ENCODE measurements around the gene TPRG1L.

Gene TPRG1L

GRCh38 chr1:3649342-3650247 lies 24.8 kb downstream of the TPRG1L start, which contains the start of gene WRAP73:
Gene WRAP73, minus strand, starts transcription at chr1:3650103. Its CDS starts 104 bp downstream, at chr1:3649999.
- H3K27ac ChIP-seq (ENCODE audit: low read length): no peak within 1 kb of the TSS
- peak within 1 kb of the TSS; percentile 63; the same call in 1 of the 2 replicates for H2AFZ ChIP-seq (ENCODE audit: low read depth, low read length)

GRCh38 chr1:3650248-3651025 lies 25.6 kb downstream of the TPRG1L start:
- H4K20me1 ChIP-seq (ENCODE audit: insufficient read depth, low read length): no peaks in the 10 kb centered on the region
- peaks cover 9% of the 10 kb centered on the region for H3K79me2 ChIP-seq (ENCODE audit: low read length)
- peak overlapping the region; percentile 99 for H3K4me3 ChIP-seq (ENCODE audit: low read length)
- no peak overlapping the region for H3K9ac ChIP-seq (ENCODE audit: low read length)
- TF ChIP-seq CTCF (IDR thresholded peaks at IDR 0.05; ENCODE audit: low read depth, low read length) (no peak), EZH2phosphoT487 (IDR thresholded peaks at IDR 0.05; ENCODE audit: low read depth) (no peak)
- no peak overlapping the region for H3K27ac ChIP-seq (ENCODE audit: low read length)
- H2AFZ ChIP-seq (ENCODE audit: low read depth, low read length): 0 out of 2 replicates have a peak overlapping the region, but pooled peaks have one; percentile 6
- H3K4me2 ChIP-seq (ENCODE audit: low read length): peak overlapping the region; percentile 87
- H3K9me3 ChIP-seq (ENCODE audit: insufficient read depth, low read length): no peaks in the 10 kb centered on the region
- peaks cover 20% of the 10 kb centered on the region for H3K4me1 ChIP-seq (ENCODE audit: low read length)
- H3K27me3 ChIP-seq (ENCODE audit: low read depth, low read length): peaks cover 7% of the 10 kb centered on the region; the same call in 1 of the 2 replicates
- H3K36me3 ChIP-seq (replicated peaks; ENCODE audit: low read depth, low read length): peaks cover 21% of the 10 kb centered on the region

More at GRCh38 chr1:3649342-3650247, 24.8 kb downstream of the TPRG1L start, which contains the start of gene WRAP73:
- Histone ChIP-seq H3K4me2 (ENCODE audit: low read length) (peak within 1 kb of the TSS; percentile 87), H3K9ac (ENCODE audit: low read length) (peak within 1 kb of the TSS; percentile 86), H3K9me3 (ENCODE audit: insufficient read depth, low read length) (no peaks in the 10 kb centered on the region), H3K4me3 (ENCODE audit: low read length) (peak within 1 kb of the TSS; percentile 99), H3K27me3 (ENCODE audit: low read depth, low read length) (peaks cover 6% of the 10 kb centered on the region; the same call in 1 of the 2 replicates), H3K79me2 (ENCODE audit: low read length) (peaks cover 9% of the 10 kb centered on the region), H3K4me1 (ENCODE audit: low read length) (peaks cover 17% of the 10 kb centered on the region), H4K20me1 (ENCODE audit: insufficient read depth, low read length) (no peaks in the 10 kb centered on the region), H3K36me3 (replicated peaks; ENCODE audit: low read depth, low read length) (peaks cover 26% of the 10 kb centered on the region)
- TF ChIP-seq EZH2phosphoT487 (IDR thresholded peaks at IDR 0.05; ENCODE audit: low read depth) (no peak), CTCF (IDR thresholded peaks at IDR 0.05; ENCODE audit: low read depth, low read length) (peak; percentile 39)

GRCh38 chr1:3651026-3651929 lies 26.5 kb downstream of the TPRG1L start:
- Histone ChIP-seq H3K79me2 (ENCODE audit: low read length) (peaks cover 9% of the 10 kb centered on the region), H3K27ac (ENCODE audit: low read length) (no peak overlapping the region), H3K4me1 (ENCODE audit: low read length) (peaks cover 27% of the 10 kb centered on the region), H3K9ac (ENCODE audit: low read length) (no peak overlapping the region), H3K36me3 (replicated peaks; ENCODE audit: low read depth, low read length) (peaks cover 14% of the 10 kb centered on the region), H3K9me3 (ENCODE audit: insufficient read depth, low read length) (no peaks in the 10 kb centered on the region), H2AFZ (ENCODE audit: low read depth, low read length) (no peak overlapping the region), H4K20me1 (ENCODE audit: insufficient read depth, low read length) (no peaks in the 10 kb centered on the region), H3K27me3 (ENCODE audit: low read depth, low read length) (peaks cover 9% of the 10 kb centered on the region; the same call in 1 of the 2 replicates), H3K4me3 (ENCODE audit: low read length) (no peak overlapping the region), H3K4me2 (ENCODE audit: low read length) (no peak overlapping the region)
- TF ChIP-seq CTCF (IDR thresholded peaks at IDR 0.05; ENCODE audit: low read depth, low read length) (no peak), EZH2phosphoT487 (IDR thresholded peaks at IDR 0.05; ENCODE audit: low read depth) (no peak)

Measured in OCI-LY3 (cell line).